B cell (primary cell): ENCODE measurements around the gene SENP5.

ENCODE experiments used
- CTCF ChIP-seq: fragments of 200-600 bp; IDR thresholded peaks from one replicate; pipeline ENCODE4 v1.8.0; 2022; ENCODE audit warnings: antibody characterized with exemption, mild to moderate bottlenecking
- EZH2 ChIP-seq: IDR thresholded peaks from 2 replicates; pipeline ENCODE4 v1.6.1; 2012; ENCODE audit warnings: borderline replicate concordance, low read depth, mild to moderate bottlenecking, moderate library complexity, low read length; ENCODE audit not compliant: insufficient read depth, poor library complexity, severe bottlenecking

- no peak for TF ChIP-seq EZH2
- peak; percentile 86 for TF ChIP-seq CTCF
Measured at GRCh38 chr3:196969660-196970546, 102.2 kb downstream of the SENP5 start.
